Measurements from ENCODE around the gene KCNK15.

KCNK15 gene

DNA sequence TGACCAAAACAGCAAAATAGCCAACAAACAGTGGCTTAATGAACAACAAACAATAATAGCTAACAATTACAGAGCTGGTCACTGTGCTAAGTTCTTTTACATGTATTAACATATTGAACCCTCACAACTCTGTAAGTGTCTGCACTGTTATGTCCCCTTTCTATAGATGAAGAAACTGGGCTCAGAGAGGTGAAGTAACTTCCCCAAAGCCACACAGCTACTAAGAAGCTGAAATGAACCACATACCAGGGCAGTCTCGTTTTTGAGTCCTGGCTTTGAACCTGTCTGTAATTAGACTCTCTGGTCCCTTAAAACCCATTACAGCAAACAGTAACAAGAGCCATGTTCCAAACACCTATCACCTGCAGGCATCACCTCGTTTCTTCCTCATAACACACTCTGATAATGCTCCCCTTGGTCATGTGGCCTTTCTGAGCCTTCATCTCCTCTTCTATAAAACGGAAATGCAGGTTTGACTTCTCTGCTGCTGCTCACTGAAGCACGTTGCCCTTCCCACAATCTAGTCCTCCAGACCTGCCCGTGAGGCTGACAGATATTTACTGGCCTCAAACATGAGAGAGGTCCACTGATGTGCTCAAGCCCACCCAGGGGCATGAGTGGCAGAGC, 23.3 kb downstream of the KCNK15 start:
- ATAC-seq (ENCODE audit: low read depth) (peak; percentile 90), DNase-seq (ENCODE audit: low spot score in 2 of 2) (no peak)
- Mint-ChIP-seq H3K4me1 (peaks cover 12% of the 10 kb centered on the region), H3K27me3 (peaks cover 7% of the 10 kb centered on the region), H3K27ac (peak overlapping the region; percentile 74), H3K9me3 (no peaks in the 10 kb centered on the region), H3K4me3 (peak overlapping the region; percentile 5), H3K36me3 (no peaks in the 10 kb centered on the region)

DNA sequence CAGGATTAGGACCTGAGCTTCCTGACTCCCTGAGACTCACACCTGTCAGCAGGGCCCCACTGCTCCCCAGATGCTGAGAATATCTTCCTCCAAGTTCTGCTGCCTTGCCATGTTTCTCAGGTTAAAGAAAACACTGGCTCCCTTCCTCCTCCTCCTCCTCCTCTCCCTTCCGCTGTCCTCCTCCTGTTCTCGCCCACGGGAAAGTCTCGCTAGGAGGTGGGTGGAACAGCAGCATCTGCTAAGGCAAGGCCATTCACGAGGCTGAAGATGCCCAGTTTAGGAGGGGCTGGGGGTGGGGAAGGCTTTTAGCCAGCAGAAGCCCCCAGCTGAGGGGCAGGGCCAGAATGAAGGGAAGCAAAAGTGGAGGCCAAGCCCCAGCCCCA, 23.8 kb downstream of the KCNK15 start:
- H3K27me3 Mint-ChIP-seq, result peaks cover 6% of the 10 kb centered on the region
- no peak for ATAC-seq (ENCODE audit: low read depth)
- peak overlapping the region; percentile 5 for H3K4me3 Mint-ChIP-seq
- no peaks in the 10 kb centered on the region for H3K9me3 Mint-ChIP-seq
- peak overlapping the region; percentile 74 for H3K27ac Mint-ChIP-seq
- DNase-seq (ENCODE audit: low spot score in 2 of 2), result no peak
- H3K4me1 Mint-ChIP-seq, result peaks cover 12% of the 10 kb centered on the region
- no peaks in the 10 kb centered on the region for H3K36me3 Mint-ChIP-seq

DNA sequence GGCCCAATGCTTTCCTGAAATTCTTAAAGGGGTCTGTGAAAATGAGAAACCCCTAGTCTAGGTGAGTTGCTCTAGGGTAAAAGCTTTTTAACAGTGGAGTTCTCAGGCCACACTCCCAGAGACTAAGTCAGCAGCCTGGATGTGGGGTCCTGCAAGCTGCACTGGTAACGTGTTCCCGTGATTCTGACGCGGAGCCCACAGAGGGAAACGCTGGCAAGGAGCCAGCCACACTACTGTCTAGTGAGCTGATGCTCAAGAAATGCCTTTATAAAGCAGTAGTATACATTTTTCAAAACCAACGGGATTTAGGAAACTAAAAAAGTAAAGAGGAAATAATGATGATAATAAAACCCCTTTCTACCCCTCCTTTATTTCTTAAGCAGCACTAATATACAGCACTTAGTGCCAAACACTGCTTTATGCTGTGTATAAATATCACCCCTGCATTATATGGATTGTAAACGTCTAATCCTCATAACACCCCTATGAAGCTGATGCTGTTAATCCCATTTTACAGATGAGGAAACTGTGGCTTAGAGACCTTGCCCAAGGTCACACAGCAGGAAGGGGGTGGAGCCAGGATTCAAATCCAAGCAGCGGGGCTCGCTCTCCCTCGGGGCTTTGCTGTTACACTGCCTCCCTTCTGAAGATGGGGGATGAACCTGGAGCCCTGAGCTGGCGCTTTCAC, 25.0 kb downstream of the KCNK15 start:
- Mint-ChIP-seq H3K27me3 (peaks cover 6% of the 10 kb centered on the region), H3K36me3 (no peaks in the 10 kb centered on the region), H3K9me3 (no peaks in the 10 kb centered on the region), H3K4me1 (peaks cover 12% of the 10 kb centered on the region), H3K4me3 (no peak overlapping the region), H3K27ac (no peak overlapping the region)
- ATAC-seq (ENCODE audit: low read depth), result no peak
- no peak for DNase-seq (ENCODE audit: low spot score in 2 of 2)

DNA sequence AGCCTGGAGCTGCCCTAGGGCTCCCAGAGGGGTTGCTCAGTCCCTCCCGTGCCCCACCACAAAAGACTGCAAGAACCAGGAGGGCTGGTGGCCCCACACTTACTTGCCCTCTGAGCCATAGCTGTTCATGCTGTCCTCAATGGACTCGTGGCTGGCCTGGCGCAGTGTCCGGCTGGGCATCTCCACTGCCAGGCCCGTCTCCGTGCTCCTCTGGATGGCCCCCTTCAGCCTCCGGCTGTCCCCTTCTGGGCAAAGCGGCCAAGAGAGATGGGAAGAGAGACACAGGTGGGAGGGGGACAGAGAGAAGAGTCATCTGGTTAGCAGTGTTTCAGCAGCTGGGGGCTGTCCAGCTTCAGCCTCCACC, 25.5 kb downstream of the KCNK15 start:
- DNase-seq (ENCODE audit: low spot score in 2 of 2) (no peak), ATAC-seq (ENCODE audit: low read depth) (no peak)
- H3K36me3 Mint-ChIP-seq, result no peaks in the 10 kb centered on the region

DNA sequence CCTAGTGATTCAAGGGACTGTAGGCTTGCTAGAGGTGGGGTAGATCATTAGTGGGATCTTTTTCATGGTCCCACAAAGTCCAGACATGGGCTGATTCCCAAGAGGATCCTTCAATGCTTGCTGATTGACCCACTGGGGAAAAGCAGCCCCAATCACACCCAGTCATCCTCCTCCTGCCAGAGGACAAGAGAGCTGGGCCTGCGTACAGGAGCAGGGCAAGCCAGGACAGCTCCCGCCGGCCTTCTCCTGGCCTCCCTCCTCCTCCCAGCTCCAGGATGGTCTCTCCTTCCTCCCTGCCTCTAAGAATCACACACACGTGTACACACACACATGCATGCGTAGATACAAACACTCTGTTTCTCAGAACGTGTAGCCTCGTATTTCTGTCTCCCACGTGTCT, 27.0 kb downstream of the KCNK15 start:
- Mint-ChIP-seq H3K4me1 (peaks cover 12% of the 10 kb centered on the region), H3K27ac (no peak overlapping the region), H3K4me3 (no peak overlapping the region), H3K36me3 (no peaks in the 10 kb centered on the region), H3K9me3 (no peaks in the 10 kb centered on the region), H3K27me3 (peaks cover 4% of the 10 kb centered on the region)
- no peak for DNase-seq (ENCODE audit: low spot score in 2 of 2)
- no peak for ATAC-seq (ENCODE audit: low read depth)

More for the DNA sequence above, 25.5 kb downstream of the KCNK15 start:
- H3K4me1 Mint-ChIP-seq, result peaks cover 12% of the 10 kb centered on the region
- H3K4me3 Mint-ChIP-seq, result no peak overlapping the region
- peaks cover 5% of the 10 kb centered on the region for H3K27me3 Mint-ChIP-seq
- no peaks in the 10 kb centered on the region for H3K9me3 Mint-ChIP-seq
- no peak overlapping the region for H3K27ac Mint-ChIP-seq

DNA sequence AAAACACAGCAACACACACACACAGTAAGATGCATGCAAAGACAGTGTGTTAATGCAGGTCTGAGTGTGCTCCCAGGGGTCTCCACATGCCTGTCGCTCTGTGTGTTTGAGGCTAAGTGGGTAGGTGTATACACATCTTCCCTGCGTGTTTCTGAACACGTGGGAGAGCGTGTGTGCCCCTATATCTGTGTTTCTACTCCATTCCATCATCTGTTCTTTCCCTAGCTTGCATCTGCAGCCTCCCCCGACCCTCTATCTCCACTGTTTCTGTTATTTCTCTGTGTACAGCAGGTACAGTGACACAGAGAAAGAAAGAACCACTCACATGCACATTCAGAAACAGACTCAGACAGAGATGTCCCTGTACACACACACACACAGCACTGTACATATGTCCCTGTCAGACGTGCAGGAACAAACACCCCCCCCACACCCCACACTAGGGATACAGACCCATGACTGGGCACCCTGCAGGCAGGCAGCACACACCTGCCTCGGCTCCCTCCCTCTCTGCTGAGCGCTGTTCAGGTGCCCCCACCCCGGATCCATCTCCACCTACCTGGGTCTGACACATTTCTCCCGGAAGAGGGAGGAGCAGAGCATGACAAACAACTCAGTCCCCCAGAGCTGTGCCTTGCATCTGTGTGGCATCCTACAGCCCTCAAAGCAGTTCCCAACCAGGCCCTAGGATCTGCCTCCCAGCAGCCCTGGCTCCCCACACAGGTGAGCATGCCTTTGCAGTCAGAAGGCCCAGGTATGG, 27.6 kb downstream of the KCNK15 start:
- Mint-ChIP-seq H3K36me3 (no peaks in the 10 kb centered on the region), H3K27me3 (peaks cover 4% of the 10 kb centered on the region), H3K27ac (no peak overlapping the region), H3K4me3 (no peak overlapping the region), H3K9me3 (no peaks in the 10 kb centered on the region), H3K4me1 (peaks cover 12% of the 10 kb centered on the region)
- ATAC-seq (ENCODE audit: low read depth), result no peak
- no peak for DNase-seq (ENCODE audit: low spot score in 2 of 2)

DNA sequence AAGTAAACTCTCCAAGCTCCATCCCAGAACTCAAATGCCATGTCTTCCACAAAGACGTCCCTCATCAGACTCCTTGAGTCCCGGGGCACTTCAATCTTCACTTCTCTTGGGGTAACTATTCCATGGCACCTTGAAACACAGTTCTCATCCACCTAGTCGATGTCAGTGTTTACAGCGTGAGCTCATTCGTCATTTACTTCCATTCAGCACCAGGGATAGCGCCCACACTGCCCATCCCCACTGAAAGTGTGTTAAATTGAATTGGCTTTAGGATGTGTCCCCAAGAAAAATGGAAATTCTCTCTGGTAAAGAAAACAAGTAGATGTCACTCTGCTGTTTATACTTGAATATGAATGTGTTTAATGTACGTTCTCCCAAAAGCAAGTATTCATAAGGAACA, 31.3 kb downstream of the KCNK15 start:
- DNase-seq (ENCODE audit: low spot score in 2 of 2), result no peak
- no peak for ATAC-seq (ENCODE audit: low read depth)
- Mint-ChIP-seq H3K9me3 (no peaks in the 10 kb centered on the region), H3K4me1 (no peaks in the 10 kb centered on the region), H3K27ac (no peak overlapping the region), H3K4me3 (no peak overlapping the region), H3K27me3 (peaks cover 13% of the 10 kb centered on the region), H3K36me3 (no peaks in the 10 kb centered on the region)

DNA sequence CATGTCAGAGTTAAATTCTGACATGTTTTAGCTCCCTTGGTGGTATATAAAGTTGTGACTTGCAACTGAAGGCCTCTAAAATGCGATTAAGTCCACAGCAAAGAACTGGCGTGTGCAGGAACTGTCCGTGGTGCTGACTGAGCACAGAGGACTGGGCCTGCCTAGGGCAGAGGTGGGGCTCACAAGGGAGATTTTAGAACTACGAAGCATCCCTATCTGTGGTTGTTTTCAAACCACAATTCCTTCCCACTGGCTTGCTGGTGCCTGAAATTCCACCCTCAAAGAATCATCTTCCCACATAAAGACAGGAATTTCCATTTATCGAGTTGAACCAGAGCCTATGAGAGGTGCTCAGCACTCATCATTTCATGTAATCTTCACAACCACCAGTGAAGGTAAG, 34.6 kb downstream of the KCNK15 start:
- no peak for DNase-seq (ENCODE audit: low spot score in 2 of 2)
- no peak for ATAC-seq (ENCODE audit: low read depth)
- H3K27me3 Mint-ChIP-seq, result peaks cover 18% of the 10 kb centered on the region
- no peaks in the 10 kb centered on the region for H3K9me3 Mint-ChIP-seq
- no peak overlapping the region for H3K27ac Mint-ChIP-seq
- no peak overlapping the region for H3K4me3 Mint-ChIP-seq
- H3K4me1 Mint-ChIP-seq, result no peaks in the 10 kb centered on the region
- H3K36me3 Mint-ChIP-seq, result no peaks in the 10 kb centered on the region

DNA sequence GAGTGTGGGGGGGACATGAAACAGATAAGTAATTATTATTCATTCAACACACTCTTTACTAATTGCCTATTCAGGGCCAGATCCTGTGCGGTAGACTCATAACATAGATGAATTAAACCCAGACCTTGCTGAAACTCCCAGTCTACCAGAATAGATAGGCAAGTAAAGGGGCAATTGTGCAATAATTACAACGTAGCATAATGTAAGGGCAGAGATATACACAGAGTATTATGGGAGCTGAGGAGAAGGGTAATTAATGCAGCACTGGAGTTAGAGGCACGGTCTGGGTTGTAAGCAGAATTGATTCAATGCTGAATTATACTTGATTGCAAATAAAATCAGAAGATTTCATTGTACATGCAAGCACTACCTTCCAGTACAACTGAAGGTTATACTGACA, 35.5 kb downstream of the KCNK15 start:
- ATAC-seq (ENCODE audit: low read depth) (no peak), DNase-seq (ENCODE audit: low spot score in 2 of 2) (no peak)
- Mint-ChIP-seq H3K27ac (no peak overlapping the region), H3K36me3 (no peaks in the 10 kb centered on the region), H3K9me3 (no peaks in the 10 kb centered on the region), H3K27me3 (peaks cover 18% of the 10 kb centered on the region), H3K4me1 (no peaks in the 10 kb centered on the region), H3K4me3 (no peak overlapping the region)

DNA sequence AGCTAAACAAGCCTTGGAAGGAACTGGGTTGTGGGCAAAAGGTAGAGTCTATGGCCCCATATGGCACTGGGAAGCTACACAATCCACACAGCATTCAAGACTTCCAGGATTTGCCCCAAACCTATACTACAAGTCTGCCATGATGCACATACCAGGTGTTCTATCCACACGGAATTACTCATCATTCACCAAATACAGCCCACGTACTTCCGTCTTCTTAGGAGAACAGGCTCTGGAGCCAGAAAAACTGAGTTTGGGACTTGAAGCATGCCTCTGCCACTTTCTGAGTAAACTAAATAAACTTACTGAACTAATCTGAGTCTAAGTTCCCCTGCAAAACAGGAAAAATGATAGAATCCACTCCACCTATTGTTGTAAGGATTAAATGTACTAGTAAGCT, 36.1 kb downstream of the KCNK15 start:
- Mint-ChIP-seq H3K27me3 (peaks cover 18% of the 10 kb centered on the region), H3K36me3 (no peaks in the 10 kb centered on the region), H3K9me3 (no peaks in the 10 kb centered on the region), H3K4me1 (no peaks in the 10 kb centered on the region), H3K4me3 (no peak overlapping the region), H3K27ac (no peak overlapping the region)
- no peak for ATAC-seq (ENCODE audit: low read depth)
- no peak for DNase-seq (ENCODE audit: low spot score in 2 of 2)

DNA sequence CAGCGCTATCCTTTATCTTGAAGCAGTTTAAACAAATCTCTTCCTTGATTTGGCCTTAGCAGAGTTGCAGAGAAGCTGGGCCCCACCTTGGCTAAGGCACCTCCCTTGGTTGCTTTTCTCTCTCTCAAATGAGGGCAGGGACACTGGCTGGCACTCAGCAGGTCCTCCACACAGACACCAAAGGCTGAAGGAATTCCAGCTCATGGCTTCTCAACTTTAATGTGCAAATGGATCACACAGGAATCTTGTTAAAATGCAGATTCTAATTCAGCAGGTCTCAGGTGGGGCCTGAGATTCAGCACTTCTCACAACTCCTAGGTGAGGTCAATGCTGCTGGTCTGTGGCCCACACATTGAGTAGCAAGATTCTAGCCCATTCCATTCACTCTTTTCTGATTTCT, 39.0 kb downstream of the KCNK15 start:
- Mint-ChIP-seq H3K27me3 (peaks cover 22% of the 10 kb centered on the region), H3K9me3 (no peaks in the 10 kb centered on the region), H3K4me3 (no peak overlapping the region), H3K27ac (no peak overlapping the region), H3K4me1 (no peaks in the 10 kb centered on the region), H3K36me3 (no peaks in the 10 kb centered on the region)
- no peak for DNase-seq (ENCODE audit: low spot score in 2 of 2)
- no peak for ATAC-seq (ENCODE audit: low read depth)

DNA sequence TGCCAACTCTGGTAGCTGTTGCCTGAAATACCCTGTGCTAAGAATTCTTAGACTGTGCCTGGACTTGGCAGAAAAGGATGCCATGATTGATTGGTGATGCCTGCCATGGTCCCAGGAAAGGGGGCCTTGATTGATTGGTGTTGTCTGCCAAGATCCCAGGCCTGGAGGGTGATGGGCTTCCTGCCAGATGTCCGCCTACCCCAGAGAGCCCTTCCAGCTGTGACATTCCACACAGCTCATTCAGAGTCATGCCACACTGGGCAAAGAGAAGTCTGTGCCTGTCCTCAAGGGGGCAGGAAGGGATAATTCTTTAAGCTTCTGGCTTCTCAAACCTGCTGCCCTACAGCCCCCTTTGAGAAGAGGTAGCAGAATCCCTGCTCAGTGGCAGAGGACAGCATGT, 40.1 kb downstream of the KCNK15 start:
- H3K36me3 Mint-ChIP-seq, result no peaks in the 10 kb centered on the region
- H3K9me3 Mint-ChIP-seq, result no peaks in the 10 kb centered on the region
- DNase-seq (ENCODE audit: low spot score in 2 of 2) (no peak), ATAC-seq (ENCODE audit: low read depth) (no peak)
- no peaks in the 10 kb centered on the region for H3K4me1 Mint-ChIP-seq
- no peak overlapping the region for H3K27ac Mint-ChIP-seq
- no peak overlapping the region for H3K4me3 Mint-ChIP-seq
- peaks cover 18% of the 10 kb centered on the region for H3K27me3 Mint-ChIP-seq

DNA sequence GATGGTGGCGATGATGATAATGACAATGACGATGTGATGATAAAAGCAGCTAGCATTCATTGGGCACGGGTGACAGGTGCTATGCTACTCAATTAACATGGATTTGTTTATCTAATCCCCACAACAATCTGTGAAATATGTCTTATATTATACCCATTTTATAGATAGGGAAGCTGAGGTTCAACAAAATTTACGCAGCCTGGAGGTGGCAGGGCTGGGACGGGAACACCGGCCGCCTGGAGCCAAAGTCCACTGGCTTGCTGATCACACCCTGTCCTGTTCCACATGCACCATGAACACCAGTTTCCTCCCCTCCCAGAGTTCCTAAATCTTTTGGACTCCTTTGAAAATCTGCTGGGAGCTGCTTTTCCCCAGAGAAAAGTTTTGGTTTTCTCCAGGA, 41.6 kb downstream of the KCNK15 start:
- Mint-ChIP-seq H3K4me3 (no peak overlapping the region), H3K27ac (no peak overlapping the region), H3K36me3 (no peaks in the 10 kb centered on the region), H3K9me3 (no peaks in the 10 kb centered on the region), H3K4me1 (no peaks in the 10 kb centered on the region), H3K27me3 (peaks cover 13% of the 10 kb centered on the region)
- no peak for DNase-seq (ENCODE audit: low spot score in 2 of 2)
- no peak for ATAC-seq (ENCODE audit: low read depth)

DNA sequence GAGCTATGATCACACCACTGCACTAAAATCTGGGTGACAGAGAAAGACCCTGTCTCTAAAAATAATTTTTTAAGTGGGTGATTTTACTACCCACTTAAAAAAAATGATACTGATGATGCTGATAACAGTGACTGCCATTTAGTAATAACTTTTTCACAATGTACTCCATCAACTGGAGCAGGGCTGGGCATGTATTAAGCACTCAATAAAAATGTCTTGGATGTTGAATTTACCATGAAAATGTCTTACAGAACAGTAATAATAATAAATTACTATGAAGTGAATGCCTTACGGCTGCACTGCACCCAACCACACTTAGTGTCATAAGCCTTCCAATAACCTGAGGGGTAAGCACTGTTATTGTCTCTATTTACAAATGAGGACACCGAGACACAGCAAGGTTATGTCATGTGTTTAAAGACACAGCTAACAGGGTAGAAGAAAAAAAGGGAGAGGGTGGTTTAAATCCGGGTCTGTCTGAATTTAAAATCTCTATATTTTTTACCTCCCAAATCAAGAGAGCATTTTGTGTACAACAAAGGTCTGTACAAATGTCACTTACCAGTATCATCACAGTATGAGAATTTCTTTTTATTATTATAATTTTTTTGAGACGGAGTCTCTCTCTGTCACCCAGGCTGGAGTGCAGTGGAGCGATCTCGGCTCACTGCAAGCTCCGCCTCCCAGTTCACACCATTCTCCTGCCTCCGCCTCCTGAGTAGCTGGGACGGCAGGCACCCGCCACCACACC, 43.2 kb downstream of the KCNK15 start:
- Mint-ChIP-seq H3K4me3 (no peak overlapping the region), H3K9me3 (no peaks in the 10 kb centered on the region), H3K27ac (no peak overlapping the region), H3K4me1 (no peaks in the 10 kb centered on the region), H3K36me3 (no peaks in the 10 kb centered on the region), H3K27me3 (peaks cover 13% of the 10 kb centered on the region)
- no peak for ATAC-seq (ENCODE audit: low read depth)
- no peak for DNase-seq (ENCODE audit: low spot score in 2 of 2)
